A204.1 (cell line): ENCODE data around the gene CDK19.

Experiments
- FAIRE-seq: peaks from 2 replicates; lab custom pipeline; 2012; peaks lifted over from hg19 to GRCh38; lab: Jason Lieb, UNC

Gene CDK19

GRCh38 chr6:110575925-110576463, 239.3 kb downstream of the CDK19 start:
- FAIRE-seq, result no peak

- FAIRE-seq, result no peak
Measured at GRCh38 chr6:110574817-110575216, 240.5 kb downstream of the CDK19 start.

GRCh38 chr6:110573537-110573936, 241.7 kb downstream of the CDK19 start:
- no peak for FAIRE-seq

GRCh38 chr6:110573136-110573535, 242.1 kb downstream of the CDK19 start:
- no peak for FAIRE-seq

- no peak for FAIRE-seq
Measured at GRCh38 chr6:110567957-110568696, 247.1 kb downstream of the CDK19 start.

GRCh38 chr6:110566346-110567125, 248.7 kb downstream of the CDK19 start:
- no peak for FAIRE-seq

- no peak for FAIRE-seq
Measured at GRCh38 chr6:110564703-110565421, 250.4 kb downstream of the CDK19 start.

GRCh38 chr6:110563711-110564110, 251.6 kb downstream of the CDK19 start:
- no peak for FAIRE-seq

- no peak for FAIRE-seq
Measured at GRCh38 chr6:110562316-110562915, 252.9 kb downstream of the CDK19 start.

GRCh38 chr6:110561696-110562095, 253.6 kb downstream of the CDK19 start:
- no peak for FAIRE-seq

- no peak for FAIRE-seq
Measured at GRCh38 chr6:110561008-110561396, 254.3 kb downstream of the CDK19 start.

- FAIRE-seq, result no peak
Measured at GRCh38 chr6:110560239-110561007, 254.8 kb downstream of the CDK19 start.
